ENCODE measurements around the gene LY86. TPM values are rescaled to one million over a fixed set of nuclear protein-coding genes. Genes with fewer than 3 reads are reported as not detected.
"Not testable (repeated sequence)": the region's sequence is repeated elsewhere in the genome, so short reads cannot be mapped to it uniquely, and the experiment has no call there.

The LY86 gene
- total RNA-seq, 1 donor from 2014 or later = 0.63 TPM

DNA sequence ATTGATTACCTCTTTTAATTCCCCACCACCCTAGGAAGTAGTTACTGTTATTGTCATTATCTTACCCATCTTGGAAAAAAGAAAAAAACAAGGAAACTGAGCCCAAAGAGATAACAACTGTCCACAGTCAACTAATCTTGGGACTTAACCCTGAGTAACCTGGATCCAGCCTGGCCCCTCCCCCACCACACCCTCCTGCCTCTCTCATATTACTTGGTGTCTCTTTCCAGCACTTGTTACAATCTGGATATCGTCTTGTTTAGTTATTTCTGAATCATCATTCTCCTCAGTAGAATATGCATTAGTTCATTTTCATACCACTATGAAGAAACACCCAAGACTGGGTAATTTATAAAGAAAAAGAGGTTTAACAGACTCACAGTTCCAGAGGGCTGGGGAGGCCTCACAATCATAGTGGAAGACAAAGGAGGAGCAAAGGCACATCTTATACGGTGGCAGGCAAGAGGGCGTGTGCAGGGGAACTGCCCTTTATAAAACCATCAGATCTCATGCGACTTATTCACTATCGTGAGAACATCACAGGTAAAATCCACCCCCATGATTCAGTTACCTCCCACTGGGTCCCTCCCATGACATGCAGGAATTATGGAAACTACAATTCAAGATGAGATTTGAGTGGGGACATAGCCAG is 60.3 kb downstream of the LY86 start:
- ATAC-seq (no peak), DNase-seq (ENCODE audit: low spot score) (no peak)

DNA sequence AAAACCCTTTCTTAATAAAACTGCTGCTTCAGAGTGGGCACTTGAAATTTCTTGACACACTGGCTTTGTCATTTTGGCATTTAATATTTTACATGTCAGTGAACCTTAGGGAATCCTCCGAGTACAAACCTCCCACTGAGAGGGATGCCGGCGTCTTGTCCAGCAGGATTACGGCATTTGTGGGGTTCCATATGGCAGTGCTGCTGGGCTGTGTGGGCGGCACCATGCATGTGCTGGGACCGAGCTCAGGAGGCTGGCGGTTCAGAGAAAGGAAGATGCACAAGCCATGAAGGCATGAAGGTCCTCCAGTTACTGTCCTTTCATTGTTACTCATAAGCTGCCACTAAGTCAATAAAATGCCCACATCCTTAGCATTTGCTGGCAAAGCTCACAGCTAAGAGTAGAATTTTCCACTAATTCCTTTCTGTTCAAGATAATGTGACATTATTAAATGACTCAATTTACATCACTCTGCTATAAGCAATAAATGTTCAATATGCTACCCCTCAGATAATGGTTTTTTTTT is 61.4 kb downstream of the LY86 start:
- no peak for ATAC-seq
- no peak for DNase-seq (ENCODE audit: low spot score)

DNA sequence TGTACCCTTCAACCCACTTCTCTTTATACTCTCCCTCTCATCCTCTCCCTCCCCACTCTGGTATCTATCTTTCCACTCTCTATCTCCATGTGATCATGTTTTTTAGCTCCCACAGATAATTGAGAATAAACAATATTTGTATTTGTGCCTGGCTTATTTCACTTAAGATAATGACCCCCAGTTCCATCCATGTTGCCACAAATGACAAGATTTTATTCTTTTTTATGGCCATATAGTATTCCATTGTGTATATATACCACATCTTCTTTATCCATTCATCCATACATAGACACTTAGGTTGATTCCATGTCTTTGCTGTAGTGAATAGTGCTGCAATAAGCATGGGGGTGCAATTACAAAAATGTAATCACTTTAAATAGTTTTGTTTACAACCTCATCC is 62.3 kb downstream of the LY86 start:
- DNase-seq (ENCODE audit: low spot score) = no peak
- ATAC-seq = no peak

DNA sequence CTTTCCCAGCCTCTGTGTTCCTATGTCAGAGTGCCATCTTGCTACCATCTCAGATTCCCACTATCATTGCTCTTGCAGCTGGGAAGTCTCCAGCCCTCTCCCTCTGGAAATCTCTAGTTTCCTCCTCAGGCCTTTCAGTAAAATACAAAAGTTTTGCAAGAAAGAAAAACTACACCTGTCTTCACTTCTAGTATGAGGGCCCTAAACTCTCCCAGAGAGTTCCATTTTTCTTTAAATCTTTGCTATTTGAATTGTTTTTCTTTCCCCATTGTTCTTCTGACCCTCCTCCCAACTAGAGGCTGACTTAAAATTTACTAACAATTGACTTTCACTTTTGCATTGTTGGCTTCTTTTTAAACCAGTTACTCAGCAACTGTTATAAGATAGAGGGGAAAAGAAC is 62.8 kb downstream of the LY86 start:
- DNase-seq (ENCODE audit: low spot score) = no peak
- ATAC-seq = no peak

DNA sequence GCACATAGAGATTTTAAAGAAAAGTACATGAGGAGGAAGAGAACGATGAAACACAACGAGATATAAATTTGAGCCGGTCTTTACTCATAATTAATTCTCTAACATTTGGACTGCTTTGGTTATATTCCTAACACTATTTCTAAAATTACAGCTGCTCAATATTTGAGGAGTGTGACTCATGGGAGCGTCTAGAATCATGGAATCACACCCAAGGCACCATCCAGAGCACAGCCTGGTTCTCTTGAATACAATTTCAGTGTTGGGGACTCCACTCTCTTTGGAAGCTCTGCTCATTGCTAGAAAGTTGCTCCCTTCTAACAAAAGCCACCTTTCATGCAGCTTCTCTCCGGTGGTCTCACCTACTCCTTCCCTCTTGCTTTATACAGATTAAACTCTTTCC is 64.4 kb downstream of the LY86 start:
- DNase-seq (ENCODE audit: low spot score) = no peak
- no peak for ATAC-seq

DNA sequence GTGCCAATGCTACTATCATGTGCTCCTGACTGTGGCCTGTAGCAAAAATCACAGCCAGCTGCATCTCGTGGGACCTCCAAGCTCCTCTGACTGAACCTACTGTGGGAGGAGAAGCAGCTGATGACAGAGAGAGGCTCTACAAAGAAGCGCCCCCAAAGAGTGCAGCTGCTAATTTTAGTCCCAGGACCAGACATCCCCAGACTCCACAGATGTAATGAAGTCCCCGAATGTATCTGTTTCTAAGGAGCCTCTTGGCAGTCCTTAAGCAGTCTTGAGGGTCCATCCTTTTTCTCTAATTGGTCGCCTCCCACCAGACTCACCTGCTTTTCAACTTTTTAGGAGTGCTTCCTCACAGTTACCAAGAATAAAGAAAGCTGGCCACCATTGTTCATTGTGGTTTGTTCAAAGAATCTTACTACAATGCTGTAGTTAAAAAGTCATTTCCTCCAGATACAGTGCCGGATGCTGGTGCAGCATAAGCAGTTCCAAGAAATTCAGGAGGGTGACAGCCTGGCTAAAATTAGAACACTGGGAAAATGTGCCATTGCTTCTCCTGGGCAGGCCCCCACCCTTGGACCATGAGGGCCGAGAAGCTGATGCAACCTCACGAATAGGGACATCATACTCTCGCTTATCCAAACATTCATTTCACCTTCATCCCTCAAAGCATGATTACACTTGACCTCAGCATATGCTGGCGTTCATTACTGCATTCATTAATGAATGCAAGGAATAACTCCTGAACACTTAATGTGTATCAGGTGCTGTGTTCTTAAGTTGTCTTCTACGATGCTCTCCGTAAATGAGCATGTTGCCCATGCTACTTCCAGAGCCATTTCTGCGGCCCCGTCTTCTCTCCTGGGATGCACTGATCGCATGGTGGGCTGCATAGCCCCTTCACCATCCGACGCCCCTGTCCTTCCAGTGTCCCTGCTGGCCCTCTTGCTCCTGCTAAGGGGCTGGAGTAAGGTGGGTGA is 66.4 kb downstream of the LY86 start:
- peak; percentile 55 for ATAC-seq
- DNase-seq (ENCODE audit: low spot score) = no peak

DNA sequence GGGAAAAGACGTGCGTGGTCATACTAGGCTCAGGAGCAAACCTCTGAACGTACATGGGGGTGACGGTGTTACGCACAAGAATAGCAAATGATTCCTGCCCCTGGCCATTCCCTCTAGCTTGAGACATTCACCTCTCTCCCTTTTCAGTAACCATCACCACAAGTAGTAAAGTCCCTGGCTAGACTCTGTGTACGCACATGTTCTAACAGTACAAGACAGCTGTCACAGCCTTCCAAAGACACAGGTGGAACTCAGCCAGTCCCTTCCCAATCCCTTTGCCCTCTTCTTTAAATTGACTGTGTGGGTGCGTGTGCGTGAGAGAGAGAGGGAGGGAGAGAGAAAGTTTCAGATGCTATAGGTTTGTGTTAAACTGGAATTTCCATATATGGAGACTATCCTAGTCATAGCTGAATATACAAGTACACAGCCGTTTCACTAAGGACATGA is 67.3 kb downstream of the LY86 start:
- no peak for DNase-seq (ENCODE audit: low spot score)
- ATAC-seq = no peak

DNA sequence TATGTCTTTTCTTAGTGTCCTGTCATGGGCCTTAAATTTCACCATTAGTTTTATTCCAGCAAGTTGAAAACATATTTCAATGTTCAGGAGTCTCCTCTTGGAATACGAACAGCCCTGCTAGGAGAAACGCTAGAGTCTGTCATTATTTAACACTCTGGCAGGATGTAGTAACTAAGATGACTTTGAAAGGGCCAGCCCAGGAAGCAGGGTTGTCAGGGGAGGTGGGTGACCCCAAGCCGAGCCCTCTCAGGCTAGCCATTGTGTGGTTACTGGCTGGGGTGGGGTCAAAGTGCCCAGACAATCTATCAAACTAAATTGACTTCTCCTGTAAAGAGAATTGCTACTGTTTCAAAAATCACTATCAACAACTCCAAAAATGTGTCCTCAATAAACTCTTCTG is 67.8 kb downstream of the LY86 start:
- no peak for DNase-seq (ENCODE audit: low spot score)

DNA sequence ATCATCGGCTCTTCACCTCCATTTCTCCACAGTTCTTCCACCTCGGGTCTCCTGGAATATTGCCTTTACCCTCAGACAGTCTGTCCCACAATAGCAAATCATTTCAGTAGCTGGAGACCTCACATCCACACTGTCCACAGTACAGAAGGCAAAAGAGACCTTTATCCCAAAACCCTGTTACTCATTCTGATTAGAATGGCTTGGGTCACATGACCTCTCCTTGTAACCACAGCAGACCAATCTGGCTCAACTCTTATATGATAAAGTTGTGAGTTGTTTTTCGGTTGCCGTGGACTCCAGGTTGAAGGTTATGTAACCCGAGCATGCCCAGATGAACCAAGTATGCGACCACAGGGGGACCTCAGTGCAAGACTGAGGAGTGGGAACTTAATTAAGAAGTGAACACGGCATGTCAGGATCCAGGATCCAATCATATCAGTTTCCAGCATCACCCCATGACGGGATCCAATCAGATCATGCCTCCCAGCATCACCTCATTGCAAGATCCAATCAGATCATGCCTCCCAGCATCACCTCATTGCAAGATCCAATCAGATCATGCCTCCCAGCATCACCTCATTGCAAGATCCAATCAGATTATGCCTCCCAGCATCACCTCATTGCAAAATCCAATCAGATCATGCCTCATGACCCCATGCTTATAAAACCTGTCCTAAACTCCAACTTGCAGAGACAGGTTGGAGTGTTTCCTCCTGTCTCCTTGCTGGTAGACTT is 68.7 kb downstream of the LY86 start:
- no peak for DNase-seq (ENCODE audit: low spot score)
- ATAC-seq = no peak

More for the DNA sequence above, 67.8 kb downstream of the LY86 start:
- peak; percentile 54 for ATAC-seq

DNA sequence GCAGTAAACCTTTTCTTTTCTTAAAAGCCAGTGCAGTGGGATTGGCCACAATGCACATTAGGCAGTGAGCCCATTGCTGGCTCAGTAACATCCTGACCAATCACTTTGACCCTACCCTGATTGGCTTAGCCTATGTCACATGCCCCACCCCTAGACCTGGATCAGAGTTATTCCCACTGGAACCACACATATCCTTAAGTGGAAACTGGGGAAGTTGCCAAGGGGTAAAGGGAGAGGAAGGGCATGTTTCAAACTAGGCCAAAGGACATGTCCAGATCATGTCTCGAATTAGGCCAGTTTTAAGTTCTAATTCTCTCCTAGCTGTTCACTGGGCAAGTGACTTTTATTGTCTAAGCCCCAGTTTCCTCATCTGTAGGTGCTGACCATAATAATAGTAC is 69.3 kb downstream of the LY86 start:
- ATAC-seq (no peak), DNase-seq (ENCODE audit: low spot score) (no peak)

DNA sequence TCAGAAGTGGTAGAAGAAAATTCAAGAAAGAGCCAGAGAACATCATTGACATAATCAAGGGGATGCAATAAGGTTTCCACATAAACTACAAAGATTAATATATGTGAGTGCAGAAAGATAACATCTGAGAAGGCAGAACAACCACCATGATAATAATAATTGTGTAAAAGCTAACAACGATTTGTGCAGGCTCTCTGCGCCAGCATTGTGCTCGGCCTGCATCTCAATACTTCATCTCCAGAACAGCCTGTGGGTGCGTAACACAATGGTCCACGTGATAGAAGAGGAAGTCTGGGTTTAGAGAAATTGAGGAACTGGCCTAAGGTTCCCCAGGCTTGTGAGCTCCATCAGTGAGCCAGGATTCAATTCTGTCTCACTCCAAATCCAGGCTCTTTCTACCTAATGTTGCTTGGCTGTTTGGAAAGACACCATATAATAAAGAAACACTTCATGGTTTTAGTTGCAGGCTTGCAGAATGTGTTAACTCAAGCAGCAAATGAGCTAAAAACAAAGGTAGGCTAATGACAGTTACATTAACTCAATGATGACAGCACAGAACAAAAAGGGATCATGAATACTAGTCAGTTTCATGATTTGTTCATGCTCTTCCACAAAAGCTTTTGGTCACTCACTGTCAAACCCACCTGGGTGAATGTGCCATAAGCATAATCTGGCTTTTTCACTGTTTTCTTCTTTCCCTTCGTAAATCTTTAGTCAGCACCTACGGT is 71.2 kb downstream of the LY86 start:
- ATAC-seq (no peak), DNase-seq (ENCODE audit: low spot score) (no peak)

DNA sequence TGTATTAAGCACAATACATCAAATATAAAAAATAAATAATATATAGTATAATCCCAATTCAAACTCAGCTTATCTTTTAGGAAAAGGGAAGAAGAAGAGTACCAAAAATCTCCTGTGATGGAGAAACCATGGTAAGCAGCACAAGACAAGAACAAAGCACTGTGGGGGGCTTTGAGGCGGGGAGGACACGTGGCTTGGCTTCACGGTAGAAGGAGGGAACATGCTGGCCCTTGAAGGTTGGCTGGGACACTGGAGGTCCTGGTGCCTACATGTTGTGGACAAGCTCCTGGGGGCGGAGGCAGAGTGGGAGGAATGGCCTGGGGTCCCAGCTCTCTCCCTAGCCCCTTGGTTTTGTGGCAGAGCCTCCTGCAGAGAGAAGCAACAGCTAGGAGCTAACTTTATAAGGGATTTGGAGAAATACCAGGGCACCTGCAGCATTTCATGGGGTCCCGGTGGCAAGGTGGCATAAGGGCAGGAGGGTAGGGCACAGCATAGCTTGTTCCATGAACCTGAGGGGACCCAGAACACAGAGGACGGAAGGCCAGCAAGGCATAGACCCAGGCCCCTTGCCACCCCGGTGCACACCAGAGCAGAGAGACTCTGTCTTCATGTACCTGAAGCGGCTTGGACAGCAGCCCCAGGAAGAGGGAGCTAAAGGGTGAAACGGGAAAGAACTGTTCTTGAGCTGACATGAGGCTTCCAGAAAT is 72.0 kb downstream of the LY86 start:
- no peak for ATAC-seq
- no peak for DNase-seq (ENCODE audit: low spot score)

DNA sequence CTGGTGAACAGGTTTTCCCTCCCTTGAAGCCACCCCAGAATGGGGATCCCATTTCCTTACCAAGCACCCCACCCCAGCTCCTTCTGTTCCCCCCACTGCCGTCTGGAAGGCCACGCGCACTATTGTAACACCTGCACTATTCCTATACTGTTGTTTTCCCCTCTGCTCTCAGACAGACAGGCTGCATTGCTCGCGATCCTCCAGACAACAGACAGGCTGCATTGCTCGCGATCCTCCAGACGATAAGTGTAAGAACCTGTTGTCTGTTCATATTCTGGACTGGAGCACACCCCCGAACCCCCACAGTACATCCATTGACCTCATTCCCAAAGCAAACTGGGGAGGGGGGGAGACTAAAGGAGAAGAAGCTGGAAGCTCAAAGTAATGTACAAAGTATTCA is 72.7 kb downstream of the LY86 start:
- ATAC-seq = no peak
- DNase-seq (ENCODE audit: low spot score) = no peak

DNA sequence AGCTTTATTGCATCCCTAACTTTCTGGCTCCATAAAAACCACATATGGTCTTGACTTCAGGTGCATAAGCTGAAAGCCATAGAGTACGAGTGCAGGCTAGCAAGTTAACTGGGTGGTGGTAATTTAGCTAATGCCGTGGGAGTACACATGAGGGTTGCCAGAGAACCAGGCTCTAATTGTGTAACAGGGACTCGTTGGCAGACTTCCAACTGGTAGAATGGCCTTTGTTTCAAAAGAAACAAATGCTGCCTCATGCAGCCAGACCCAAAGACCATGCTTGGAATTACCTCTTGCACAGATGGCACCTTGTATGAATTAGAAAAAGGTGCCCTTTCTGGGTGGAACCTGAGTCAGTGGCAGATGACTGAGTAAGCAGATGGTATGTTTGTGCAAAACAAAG is 73.2 kb downstream of the LY86 start:
- peak; percentile 78 for DNase-seq (ENCODE audit: low spot score)
- ATAC-seq = peak; percentile 85

DNA sequence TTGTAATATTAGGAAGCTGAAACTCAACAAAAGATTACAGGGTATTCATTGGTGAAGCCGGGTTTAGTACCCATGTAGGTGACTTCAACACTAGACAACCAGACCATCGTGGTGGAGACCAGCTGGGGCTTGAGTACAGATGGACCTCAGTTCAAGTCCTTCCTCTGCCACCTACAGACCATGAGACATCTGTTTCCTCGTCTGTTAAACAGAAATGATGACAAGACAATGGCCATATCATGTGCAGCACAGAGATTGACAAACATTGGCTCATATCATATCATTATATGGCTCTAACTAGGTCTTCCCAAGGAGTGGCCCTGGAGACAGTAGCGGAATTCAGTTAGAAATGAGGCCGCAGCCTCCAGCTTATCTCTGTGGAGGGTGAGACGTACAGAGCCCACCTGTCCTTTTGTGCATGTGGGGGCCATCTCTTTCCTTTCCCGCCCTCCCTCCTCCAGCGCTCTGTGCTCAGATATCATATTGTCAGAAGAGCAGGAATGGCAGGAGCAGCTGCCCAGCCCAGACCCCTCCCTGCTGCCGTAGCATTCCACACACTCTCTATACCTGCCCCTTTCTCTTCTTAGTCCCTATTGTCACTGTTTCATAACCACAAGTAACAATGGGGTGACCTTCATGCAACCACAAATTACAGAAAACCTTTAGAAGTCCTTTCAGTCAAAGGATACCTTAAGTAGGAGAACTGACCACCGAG is 75.1 kb downstream of the LY86 start:
- ATAC-seq (no peak), DNase-seq (ENCODE audit: low spot score) (no peak)

DNA sequence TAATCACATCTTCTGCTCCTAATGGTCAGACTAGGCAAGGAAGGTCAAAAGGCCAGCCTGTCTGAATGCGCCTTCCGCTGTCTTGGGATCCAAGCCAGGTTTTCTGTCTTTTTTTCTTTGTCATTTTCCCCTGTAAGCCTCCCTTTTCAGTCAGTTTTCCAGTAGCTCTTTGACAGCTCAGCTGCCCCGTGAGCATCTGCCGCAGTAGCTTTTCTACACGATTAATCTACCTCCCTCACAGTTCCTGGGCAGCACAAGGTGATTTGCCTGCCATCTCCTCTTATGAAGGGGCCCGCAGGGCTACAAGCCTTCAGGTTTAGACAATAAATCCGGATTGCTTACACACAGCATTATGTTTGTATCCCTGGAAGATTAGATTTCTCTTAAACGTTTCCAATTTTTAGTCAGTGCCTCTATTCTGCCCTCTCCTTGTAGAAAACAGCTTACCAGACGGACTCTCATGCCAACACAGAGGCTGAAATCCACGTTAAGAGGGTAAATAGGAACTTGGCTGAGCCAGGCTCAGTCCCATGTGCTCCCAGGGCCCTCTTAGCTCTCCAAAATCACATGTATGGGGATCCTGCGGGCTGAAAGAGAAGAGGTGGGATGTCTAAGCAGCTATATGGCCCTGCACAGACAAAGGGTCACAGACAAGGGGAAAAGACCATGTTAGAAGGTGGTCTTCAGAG is 77.2 kb downstream of the LY86 start:
- DNase-seq (ENCODE audit: low spot score) (no peak), ATAC-seq (peak; percentile 18)

DNA sequence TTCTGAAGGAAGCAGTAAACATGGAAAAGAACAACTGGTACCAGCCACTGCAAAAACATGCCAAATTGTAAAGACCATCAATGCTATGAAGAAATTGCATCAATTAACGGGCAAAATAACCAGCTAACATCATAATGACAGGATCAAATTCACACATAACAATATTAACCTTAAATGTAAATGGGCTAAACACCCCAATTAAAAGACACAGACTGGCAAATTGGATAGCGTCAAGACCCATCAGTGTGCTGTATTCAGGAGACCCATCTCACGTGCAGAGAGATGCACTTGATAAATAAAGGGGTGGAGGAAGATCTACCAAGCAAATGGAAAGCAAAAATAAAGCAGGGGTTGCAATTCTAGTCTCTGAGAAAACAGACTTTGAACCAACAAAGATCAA is 81.6 kb downstream of the LY86 start:
- ATAC-seq; DNase-seq (ENCODE audit: low spot score): not testable (repeated sequence)

DNA sequence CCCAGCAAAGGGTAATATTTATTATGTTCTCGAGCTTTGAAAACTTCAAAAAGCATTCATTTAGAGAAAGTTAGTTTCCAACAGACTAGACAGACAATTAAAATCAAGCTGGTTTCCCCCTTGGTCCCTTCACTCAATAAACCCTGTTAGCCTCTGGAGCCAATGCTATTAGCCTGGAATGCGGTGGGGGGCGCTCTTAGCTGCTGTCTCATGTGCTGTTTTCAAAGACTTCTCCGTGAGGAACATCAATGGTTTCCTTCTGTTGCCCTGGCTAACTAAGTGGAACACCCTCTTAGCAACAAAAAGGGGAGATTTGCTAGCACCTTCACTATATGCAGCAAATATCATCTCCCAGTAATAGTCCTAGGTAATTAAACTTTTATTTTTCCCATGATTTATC is 86.4 kb downstream of the LY86 start:
- no peak for ATAC-seq
- DNase-seq (ENCODE audit: low spot score) = no peak

All from left lobe of liver (tissue), 2 donors.